CD4-positive, alpha-beta T cell treated with Interleukin-6 at 100 ng/mL for 8 hours (primary cell): Measurements from ENCODE around the gene ADCYAP1R1.

ENCODE experiments used
- DNase-seq: peaks from one replicate; pipeline ENCODE4 v3.0.0-alpha.2; 2020; ENCODE audit warnings: mixed read lengths, low spot score

The ADCYAP1R1 gene

DNA sequence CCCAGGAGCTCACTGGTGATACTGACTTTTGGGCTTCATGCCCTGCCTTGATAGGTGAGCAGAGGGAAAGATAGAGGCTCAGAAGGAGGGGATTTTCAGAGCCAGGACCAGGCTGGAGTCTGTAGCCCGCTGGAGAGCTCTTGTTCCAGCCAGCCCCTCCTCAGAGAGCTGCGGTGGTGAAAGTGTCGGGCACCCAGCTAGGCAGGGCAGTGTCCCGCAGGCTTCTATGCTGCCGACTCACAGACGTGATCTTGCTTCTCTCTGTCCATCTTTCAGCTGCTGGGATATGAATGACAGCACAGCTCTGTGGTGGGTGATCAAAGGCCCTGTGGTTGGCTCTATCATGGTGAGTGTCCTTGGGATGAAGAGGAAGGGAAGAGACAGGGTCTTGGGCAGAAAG lies 35.2 kb downstream of the ADCYAP1R1 start:
- DNase-seq: no peak

DNA sequence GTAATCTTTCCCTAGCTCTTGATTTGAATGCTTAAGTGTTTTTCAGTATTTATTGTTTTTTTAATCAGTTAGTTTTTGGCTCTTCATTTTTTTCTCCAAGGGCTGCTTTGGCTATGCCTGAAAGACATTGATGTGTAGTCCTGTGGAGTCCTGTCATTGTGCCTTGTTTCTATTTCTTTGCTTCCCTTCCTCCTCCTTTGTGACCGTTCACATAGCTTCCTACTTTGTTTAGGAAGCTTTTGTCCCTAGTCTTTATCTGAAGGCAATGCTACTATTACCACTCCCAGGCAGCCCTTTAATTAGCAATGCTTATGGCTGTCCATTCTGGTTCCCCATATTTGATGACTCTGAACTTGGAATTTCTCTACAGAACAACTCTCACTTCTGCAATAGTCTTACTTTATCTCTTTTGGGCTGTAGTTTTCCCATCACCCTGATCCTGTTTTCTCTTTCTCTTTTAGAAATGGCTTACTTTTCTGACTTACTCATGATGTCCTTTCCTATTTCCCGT lies 39.9 kb downstream of the ADCYAP1R1 start:
- no peak for DNase-seq

DNA sequence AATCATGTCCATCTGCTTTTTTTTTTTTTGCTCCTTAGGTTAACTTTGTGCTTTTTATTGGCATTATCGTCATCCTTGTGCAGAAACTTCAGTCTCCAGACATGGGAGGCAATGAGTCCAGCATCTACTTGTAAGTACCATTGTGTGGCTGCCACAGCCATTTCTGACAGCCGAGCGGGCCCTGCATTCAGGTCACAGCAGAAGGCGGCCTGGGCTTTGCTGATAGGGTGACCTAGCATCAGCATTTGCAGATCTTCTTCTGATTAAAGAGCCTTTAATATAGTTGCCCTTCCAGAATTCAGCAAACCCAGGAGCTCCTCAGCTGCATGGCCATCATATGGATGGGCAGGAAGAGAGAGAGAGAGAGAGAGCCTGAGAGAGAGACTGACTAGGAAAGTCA lies 40.5 kb downstream of the ADCYAP1R1 start:
- no peak for DNase-seq

DNA sequence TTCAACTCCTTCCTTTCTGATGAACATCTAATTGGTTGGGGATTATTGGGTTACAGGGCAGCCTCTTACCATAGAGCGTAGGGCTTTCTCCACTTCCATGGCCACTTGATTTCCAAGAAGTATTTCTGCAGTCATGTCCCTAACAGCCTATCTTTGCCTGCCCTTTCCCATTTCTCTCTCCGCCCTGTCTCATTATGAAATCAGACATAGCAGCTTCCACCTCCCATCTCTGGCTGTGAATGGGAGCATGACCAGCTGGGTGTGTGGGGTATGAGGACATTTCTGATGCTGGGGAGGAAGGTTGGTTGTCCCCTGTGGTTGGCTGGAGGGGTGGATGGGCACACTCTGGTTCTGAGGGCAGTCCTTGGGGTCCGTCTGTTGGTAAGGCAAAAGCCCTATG lies 41.2 kb downstream of the ADCYAP1R1 start:
- no peak for DNase-seq

DNA sequence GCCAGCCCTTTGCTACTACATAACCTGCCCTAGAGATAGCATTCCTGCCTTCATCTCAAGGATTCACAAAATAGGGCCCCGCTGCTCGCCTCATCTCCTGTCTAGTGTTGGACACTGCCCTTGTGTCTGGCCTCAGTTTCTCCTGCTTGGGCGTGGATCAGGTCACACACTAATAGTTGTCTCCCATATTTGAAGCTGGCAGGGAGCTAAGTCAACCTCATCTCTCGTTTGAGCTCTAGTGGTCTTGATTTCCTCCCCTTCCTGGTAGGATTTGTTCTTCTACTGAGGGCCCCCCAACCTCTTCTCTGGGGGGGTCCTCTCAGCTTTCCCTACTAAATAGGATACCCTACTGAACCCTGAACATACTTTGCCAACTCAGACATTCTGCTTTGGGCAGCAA lies 42.2 kb downstream of the ADCYAP1R1 start:
- DNase-seq: no peak

DNA sequence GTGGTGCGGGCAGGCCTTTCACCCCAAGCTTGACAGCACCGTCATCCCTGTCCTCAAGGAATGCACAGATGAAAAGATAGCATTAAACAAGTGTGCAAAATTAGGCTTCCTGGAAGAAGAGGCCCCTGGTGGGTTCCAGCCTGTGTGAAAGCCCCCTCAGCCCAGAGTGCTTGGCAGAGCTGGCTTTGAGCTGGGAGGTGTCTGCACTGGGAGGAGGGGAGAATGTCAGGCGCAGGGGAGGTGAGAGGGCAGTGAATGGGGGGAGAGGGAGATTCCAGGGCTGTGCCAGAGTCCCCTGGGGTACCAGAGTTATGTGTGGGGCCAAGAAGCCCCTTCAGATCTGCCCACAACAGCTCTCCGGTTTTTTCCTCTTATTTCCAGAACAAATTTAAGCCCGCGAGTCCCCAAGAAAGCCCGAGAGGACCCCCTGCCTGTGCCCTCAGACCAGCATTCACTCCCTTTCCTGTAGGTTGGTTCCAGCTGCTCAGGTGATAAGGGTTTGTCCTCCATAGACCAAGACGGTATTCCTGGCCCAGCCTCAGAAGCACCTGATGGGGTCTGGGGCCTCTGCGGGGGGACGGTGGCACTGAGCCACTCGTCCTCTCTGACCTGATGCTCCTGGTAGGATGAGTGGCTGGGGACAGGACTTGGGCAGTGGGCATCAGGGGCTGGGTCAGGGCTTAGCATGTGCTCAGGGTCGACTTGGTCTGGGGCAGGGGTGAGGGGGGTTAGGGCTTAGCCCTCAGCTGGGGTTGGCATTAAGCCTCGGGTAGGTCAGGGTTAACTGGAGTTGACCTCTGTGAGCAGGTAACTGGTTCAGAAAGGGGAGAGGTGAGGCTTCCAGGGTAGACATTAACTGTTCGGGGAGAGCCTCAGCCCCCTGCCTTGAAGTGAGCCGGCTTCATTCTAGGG lies 43.4 kb downstream of the ADCYAP1R1 start:
- no peak for DNase-seq

DNA sequence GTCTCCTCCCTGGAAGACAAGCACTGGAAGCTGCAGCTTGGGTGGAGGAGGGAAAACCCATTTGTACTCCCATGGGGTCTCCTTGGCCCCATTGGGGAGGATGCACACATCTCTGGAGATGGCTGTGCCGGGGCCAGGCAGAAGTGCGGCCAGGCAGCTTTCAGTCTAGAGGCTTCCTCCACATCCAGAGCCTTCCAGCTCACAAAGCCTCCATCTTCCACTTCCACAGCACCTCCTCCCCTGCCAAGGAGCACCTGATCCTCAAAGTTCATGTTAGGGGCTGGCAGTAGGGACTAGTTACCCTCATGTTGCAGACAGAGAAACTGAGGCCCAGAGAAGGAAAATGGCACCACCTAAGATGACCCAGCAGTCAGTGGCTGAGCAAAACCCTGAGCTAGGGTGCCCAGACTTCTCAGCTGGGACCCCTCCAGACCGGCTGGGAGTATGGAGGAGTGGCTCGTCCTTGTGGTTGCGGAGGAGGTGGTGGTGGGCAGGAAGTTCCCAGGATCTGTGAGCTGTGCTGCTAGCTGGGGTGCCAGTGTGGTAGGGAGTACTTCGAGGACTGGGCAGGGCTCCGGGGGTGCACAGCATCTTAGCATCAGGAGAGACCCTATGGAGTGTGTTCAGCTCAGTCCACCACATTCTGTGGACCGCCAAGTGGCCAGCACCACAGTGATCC lies 44.2 kb downstream of the ADCYAP1R1 start:
- no peak for DNase-seq

DNA sequence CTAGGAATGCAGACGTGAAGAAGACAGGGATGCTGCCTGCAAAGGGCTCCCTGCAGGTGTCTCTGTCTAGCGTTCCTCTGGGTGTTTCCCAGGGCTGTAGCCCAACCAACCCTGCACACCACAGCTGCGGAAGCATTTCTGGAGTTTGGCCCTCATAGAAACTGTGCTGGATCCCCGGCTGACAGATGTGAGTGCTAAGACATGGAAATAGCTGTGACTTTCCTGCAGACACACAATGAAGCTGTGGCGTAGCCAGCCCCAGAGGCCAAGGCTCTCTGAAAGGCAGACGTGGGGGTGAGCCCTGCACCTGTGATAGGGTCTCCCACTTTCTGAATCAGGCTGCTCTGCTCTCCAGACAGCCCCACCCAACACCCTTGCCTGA lies 44.8 kb downstream of the ADCYAP1R1 start:
- no peak for DNase-seq

DNA sequence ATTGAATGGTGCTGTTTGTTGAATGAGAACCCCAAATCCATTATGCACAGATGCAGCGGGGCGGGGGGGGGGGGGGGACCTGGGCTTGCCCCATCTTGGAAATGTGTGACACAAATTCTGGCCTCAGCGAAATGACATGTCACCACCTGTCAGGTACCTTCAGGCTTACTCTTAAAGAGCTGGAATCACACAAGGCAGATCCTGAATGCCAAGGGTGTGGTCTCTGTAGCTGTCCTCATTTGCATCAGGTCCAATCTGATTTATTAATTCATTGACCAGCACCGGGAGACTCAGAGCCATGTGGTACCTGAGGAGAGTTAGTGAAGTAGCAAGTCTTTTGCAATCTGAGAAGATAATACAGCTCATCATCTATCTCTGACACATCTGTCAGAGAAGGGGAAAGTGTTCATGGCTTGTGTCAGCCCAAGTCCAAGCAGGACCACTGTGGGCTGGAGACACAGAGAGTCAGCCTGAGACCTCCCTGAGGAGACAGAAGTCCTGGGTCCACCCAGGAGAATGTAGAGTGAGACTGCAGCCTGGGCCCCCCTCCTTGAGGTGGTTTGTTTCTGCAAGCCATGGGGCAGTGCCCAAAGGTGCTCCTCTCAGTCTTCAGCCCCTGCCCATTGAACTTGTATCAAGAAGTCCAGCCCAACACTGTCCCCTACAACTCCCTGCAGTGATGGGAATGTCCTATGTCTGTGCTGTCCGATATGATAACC lies 46.7 kb downstream of the ADCYAP1R1 start:
- no peak for DNase-seq

DNA sequence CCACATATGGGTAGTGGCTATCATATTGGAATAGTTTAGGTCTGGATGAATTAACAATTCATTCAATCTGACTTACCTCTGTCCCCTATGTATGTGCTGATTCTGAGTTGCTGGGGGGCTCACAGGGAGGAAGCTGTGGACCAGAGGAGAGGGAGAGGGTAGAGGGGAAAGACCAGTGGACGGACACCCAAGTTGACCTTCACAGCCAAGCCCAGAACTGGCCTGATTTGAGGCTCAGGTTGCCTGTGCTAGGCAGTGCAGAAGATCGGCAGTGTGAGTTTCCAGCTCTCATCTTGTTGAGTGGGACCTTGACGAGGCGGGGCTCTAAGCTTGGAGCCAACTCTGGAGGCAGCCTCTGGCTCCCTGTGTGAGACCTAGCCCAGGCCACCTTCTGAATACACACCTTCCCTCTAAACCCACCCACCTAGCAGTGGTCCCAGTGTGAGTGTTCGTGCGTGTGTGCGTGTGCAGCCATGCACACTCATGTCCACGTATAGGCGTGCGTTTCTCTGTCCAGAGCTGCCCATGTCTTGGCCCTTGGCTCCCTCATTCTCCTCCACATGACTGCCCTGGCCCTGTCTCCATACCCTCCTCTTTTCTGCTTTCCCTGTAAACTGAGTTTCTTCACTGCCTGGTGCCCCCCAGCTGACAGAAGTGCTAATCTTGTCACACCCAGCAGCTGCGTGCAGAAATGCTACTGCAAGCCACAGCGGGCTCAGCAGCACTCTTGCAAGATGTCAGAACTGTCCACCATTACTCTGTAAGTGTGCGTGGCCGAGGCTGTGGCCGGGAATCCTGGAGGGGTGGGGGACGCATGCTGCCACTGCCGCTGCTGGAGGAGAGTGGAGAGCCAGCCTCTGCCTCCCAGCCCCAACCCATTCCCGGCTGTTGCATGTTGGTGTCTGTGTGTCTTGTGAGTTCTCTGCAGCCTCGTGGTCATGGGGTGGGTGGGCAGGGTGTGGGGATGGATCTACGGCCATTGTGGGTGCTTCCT lies 47.6 kb downstream of the ADCYAP1R1 start:
- no peak for DNase-seq

DNA sequence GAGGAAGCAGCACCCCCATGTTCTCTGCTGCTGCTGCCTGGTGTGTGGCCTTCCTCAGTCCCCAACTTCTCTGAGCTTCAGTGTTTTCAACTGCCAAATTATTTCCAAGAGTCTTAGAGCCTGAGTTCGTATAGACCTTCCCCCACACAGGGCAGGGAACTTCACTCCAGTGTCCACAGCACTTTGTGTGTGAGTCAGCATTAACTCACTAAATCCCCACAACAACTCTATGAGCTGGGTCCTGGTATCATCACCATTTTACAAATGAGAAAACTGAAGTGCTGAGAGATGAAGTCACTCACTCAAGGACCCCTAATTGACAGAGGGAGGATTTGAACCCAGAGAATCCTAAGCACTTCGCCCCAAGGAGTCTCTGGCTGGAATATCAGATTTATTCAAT lies 48.3 kb downstream of the ADCYAP1R1 start:
- DNase-seq: no peak

DNA sequence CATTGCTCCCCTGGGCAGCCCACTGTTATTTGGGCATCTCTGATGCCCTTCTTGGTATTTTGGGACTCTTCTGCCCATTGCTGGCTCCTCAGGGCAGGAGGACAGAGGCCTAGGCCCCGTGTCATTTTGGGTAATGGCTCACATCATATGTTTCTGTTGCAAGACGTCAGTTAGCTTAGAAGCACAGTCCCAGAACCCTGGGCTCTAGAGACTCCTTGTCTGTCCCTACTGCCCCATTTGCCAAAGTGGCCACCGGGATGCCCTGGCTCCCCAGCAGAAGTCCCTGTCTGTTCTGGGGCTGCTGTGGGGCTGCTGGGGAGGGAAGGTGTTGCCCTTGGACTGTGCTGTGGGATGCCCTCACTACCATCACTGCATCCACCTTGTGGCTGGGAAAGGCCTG lies 48.8 kb downstream of the ADCYAP1R1 start:
- DNase-seq: no peak

DNA sequence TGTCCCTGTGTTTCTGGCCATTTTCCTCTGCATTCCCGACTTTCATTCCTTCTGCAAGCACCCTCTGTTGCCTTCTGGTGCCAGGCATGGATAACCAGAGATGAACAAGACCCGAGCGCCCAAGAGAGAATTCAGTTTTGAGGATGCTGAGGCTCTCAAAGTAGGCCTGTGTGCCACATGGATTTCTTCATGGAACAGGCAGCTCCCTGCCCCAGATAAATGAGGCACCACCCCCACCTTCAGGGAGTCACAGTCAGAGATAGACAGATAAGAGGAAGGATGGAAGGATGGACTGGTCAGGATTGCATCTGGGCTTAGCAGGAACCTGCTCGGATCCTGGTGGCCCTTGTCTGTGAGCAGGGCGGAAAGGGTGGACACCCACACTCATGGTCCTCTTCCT lies 49.4 kb downstream of the ADCYAP1R1 start:
- DNase-seq: no peak

DNA sequence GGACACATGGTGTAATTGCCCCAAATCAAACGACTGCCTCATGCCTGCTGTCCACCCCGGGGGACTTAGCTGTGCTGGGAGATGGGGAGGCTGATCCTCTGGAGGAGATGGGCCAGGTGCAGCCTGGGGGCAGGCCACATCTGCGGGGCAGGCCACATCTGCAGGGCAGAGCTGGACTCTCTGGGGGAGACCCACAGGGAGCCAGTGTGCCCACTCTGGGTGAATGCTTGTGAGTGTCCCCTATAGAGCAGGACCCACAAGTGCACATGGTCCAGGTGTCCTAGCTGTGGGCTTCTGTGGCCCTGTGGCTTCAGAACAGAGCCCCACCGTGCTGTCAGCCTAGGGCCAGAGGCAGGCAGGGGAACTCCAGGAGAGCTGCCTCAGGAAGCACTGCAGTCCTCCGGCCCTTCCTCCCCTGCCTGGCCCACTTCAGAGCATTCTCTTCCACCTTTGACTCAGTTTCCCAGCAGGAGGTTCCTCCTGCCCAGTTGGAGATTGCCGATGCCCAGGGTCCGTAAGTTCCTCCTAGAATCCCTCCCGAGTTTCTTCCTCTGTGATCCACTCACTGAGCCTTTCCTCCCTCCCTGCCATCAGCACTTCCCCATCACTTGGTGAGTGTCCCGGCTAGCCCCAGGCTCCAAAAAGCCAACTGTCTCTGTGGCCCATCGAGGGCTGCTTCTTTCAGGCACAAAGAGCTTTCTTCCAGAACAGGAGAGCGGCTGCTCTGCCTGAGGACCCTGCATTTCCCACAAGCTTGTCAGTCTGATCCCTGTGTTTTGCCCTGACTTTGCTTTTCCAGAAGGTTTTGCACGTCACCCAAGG lies 50.3 kb downstream of the ADCYAP1R1 start:
- no peak for DNase-seq

DNA sequence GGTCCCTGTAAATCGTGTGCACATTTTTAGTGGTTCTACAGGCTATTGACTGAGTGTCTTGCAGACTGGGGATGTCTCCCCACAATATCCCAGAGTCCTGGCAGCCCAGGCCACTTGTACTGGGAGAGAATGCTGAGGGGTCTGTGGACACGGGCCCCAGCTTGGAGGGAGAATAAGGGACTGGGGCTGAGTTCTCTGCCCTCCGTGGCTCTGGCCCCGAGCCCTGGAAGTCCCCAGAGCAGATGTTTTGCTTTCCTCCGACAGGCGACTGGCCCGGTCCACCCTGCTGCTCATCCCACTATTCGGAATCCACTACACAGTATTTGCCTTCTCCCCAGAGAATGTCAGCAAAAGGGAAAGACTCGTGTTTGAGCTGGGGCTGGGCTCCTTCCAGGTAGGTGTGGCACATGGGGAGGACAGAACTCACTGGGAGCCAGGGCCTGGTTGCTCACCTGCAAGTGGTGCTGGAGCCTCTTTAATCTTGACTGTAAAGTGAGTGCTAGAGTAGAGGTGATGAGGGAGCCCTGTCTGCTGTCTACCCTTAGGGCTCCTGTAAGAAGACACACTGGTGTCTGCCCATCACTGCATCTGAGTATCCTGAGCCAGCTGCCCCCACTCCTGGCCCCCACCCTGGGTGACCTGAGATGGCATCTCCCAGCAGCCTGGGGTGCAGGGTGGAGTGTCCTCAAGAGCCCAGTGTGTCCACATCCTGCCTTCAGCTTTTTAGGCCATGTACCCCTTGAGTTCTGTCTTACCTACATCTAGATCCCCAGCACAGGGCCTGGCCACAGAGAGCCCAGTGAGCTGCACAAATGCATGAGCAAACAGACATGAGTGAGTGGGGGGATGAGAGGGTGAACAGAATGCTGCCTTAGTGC lies 51.1 kb downstream of the ADCYAP1R1 start:
- no peak for DNase-seq

DNA sequence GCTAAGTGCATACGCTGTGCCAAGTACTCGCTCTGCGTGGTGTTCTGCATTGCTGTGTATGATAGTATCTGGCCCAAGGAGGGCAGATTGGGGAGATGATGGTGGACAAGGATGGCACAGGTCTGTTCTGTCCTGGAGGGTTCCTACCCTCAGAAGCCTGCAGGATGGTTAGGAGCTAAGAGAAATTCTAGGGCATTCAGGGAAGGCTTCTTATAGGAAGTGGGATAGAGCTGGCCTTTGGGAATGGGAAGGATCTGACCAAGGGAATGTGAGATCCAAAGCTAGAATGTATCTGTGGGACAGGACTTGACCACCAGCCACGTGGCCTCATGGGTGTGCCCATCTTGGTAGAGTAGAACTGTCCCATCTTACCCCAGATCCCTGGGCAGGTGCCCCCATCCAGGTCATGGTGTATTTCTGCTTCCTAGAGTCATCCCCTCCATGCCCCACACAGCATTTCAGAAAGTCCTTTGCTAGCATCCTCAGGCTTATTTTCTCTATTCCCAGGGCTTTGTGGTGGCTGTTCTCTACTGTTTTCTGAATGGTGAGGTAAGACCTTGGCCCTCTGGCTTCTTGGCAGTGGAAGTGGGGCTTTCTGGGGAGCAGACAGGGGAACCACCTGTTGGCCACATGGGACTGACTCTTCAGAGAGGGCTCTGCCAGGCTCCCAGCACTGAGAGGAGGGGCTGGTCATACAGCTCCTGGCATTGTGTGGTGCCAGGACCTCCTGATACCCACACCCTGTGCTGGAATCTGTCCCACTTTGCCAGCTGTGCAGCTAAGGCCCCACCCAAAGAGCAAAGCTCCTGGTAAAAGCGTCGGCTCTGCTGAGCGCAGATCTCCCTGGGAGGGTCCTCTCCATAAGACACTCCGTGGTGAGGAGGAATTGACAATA lies 52.5 kb downstream of the ADCYAP1R1 start:
- DNase-seq: no peak

DNA sequence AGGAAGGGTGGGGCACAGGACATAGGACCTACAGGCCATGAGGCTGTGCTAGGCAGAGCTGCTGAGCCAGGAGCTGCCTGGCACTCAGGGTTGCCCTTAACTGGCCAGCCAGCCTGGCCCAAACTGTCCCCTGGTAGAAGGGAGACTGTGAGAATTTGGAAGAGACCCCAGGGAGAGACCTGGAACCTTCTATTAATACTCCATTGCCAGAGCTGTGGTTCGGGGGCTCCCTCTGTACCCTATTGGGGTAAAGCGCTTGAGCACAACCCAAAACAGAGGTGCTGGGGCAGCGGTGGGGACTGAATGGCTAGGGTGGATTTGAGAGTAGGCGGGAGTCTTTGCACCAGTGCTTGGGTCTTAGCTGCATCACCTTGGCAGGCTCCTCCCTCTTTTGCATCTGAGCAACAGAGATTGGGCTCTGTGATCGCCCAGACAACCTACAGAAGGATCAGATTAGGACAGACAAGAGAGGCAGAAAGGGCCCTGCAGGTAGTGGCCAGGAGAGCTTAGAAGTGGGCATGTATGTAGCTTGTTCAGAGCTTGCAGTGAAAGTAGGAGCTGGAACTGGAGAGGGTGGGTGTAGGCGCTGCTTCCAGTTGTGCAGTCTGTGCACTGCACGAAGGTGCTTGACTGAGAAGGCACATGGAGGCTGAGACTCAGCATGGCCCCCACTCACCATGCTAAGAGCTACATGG lies 53.3 kb downstream of the ADCYAP1R1 start:
- DNase-seq: no peak
